A673 (cell line): ENCODE results near the gene OSBPL3. TPM values are rescaled to one million over a fixed set of nuclear protein-coding genes. Genes with fewer than 3 reads are reported as not detected.

Source experiments
- BruUV-seq: library from RNA; stranded (reverse); fragments of 400-500 nt; replicated peaks from 2 replicates; lab custom pipeline; 2021; lab: Mats Ljungman, UMichigan
- CTCF ChIA-PET: fragments of 300-600 bp; sonication (Branson Sonifier 250); formaldehyde crosslinking; loops from one replicate; lab custom pipeline; 2022; ENCODE audit warnings: antibody characterized with exemption; lab: Charles Lee
- POLR2A ChIA-PET: fragments of 300-600 bp; sonication (Branson Sonifier 250); formaldehyde crosslinking; loops from one replicate; lab custom pipeline; 2022; ENCODE audit warnings: antibody characterized with exemption; ENCODE audit not compliant: low non-redundant PET; lab: Charles Lee
- DNase-seq: peaks from one replicate; pipeline ENCODE4 v3.0.0-alpha.2; 2015; ENCODE audit warnings: low spot score
- H3K27ac ChIP-seq: fragments of 200-600 bp; sonication (generic); 2 replicates; pipeline ENCODE4 v1.5.1; 2016; ENCODE audit warnings: mixed run types, low read depth, mild to moderate bottlenecking, mixed read lengths, antibody characterized with exemption, low read length; ENCODE audit not compliant: poor library complexity, severe bottlenecking
- H3K27me3 ChIP-seq: fragments of 200-600 bp; sonication (generic); replicated peaks from 2 replicates; pipeline ENCODE4 v1.6.1; 2017; ENCODE audit warnings: mixed run types, low read depth, mild to moderate bottlenecking, mixed read lengths, antibody characterized with exemption, low read length; ENCODE audit not compliant: insufficient read depth, poor library complexity
- H3K36me3 ChIP-seq: fragments of 200-600 bp; sonication (generic); 2 replicates; pipeline ENCODE4 v1.6.1; 2016; ENCODE audit warnings: mixed run types, mild to moderate bottlenecking, mixed read lengths, antibody characterized with exemption, low read length; ENCODE audit not compliant: insufficient read depth, poor library complexity, severe bottlenecking
- H3K4me1 ChIP-seq: fragments of 200-600 bp; sonication (generic); 2 replicates; pipeline ENCODE4 v1.6.1; 2017; ENCODE audit warnings: mixed run types, mild to moderate bottlenecking, mixed read lengths, antibody characterized with exemption, low read length; ENCODE audit not compliant: insufficient read depth, poor library complexity, severe bottlenecking
- H3K4me3 ChIP-seq: fragments of 200-600 bp; sonication (generic); 2 replicates; pipeline ENCODE4 v1.5.1; 2016; ENCODE audit warnings: low read depth, mixed run types, mild to moderate bottlenecking, mixed read lengths, low read length; ENCODE audit not compliant: poor library complexity, severe bottlenecking
- H3K9me3 ChIP-seq: fragments of 200-600 bp; sonication (generic); 2 replicates; pipeline ENCODE4 v1.6.1; 2016; ENCODE audit warnings: mixed run types, low read depth, mild to moderate bottlenecking, mixed read lengths, antibody characterized with exemption, low read length; ENCODE audit not compliant: poor library complexity, severe bottlenecking
- EZH2 ChIP-seq: fragments of 200-600 bp; sonication (generic); IDR thresholded peaks from 2 replicates; pipeline ENCODE4 v1.6.1; 2017; ENCODE audit warnings: borderline replicate concordance, low read depth, mild to moderate bottlenecking, mixed read lengths, antibody characterized with exemption, low read length; ENCODE audit not compliant: poor library complexity, severe bottlenecking
- intact Hi-C: fragments of 100-400 bp; cut with micrococcal nuclease; formaldehyde crosslinking; loops from one replicate; pipeline ENCODE4 v1.10.0; 2022; ENCODE audit not compliant: unreplicated experiment
- total RNA-seq: library from RNA; stranded (reverse); gene quantifications from 2 replicates; pipeline ENCODE4 v1.2.3, GENCODE V29; 2021
- TF ChIP-seq, protein P1 (sequence below): fragments of 300-800, 200-600 bp; sonication (generic); conservative IDR thresholded peaks from 2 replicates; pipeline ENCODE4 v1.5.1; 2017; ENCODE audit warnings: low read depth, mild to moderate bottlenecking, antibody characterized with exemption, low read length, moderate library complexity, mixed read lengths

Gene OSBPL3
- total RNA-seq, 1 experiment from 2014 or later, result 21.4 TPM

DNA sequence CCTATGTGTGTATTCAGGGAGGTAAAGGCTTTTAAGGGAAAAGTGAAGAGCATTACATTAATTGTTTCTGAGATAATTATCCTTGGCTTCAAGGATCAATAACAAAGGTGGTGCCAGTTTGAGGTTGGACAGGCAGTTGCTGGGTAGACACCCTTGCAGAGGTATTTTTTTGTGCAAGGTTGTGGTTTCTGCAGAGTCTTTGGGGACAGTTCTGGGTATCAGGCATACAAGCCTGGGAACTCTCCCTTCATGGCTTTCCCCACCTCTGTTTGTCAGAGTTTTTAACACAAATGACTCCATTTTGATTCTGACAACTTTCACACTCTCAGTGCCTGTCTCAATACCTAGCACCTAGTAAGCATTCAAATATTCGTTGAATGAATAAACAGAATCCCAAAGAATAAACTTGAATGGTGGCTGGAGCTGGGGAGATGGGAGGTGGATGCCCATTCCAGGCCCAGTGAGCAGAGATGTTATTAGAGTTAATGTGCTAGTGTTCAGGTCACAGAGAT is 7.4 kb upstream of the OSBPL3 start:
- Histone ChIP-seq H3K9me3 (peaks cover 5% of the 10 kb centered on the region), H3K4me1 (peaks cover 9% of the 10 kb centered on the region), H3K27me3 (no peaks in the 10 kb centered on the region), H3K36me3 (no peaks in the 10 kb centered on the region), H3K4me3 (no peak overlapping the region), H3K27ac (no peak overlapping the region)
- intact Hi-C loops, result no loop called here
- POLR2A ChIA-PET, result no interaction called here
- TF ChIP-seq, protein P1, sequence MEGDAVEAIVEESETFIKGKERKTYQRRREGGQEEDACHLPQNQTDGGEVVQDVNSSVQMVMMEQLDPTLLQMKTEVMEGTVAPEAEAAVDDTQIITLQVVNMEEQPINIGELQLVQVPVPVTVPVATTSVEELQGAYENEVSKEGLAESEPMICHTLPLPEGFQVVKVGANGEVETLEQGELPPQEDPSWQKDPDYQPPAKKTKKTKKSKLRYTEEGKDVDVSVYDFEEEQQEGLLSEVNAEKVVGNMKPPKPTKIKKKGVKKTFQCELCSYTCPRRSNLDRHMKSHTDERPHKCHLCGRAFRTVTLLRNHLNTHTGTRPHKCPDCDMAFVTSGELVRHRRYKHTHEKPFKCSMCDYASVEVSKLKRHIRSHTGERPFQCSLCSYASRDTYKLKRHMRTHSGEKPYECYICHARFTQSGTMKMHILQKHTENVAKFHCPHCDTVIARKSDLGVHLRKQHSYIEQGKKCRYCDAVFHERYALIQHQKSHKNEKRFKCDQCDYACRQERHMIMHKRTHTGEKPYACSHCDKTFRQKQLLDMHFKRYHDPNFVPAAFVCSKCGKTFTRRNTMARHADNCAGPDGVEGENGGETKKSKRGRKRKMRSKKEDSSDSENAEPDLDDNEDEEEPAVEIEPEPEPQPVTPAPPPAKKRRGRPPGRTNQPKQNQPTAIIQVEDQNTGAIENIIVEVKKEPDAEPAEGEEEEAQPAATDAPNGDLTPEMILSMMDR, result no peak
- TF ChIP-seq EZH2, result no peak
- BruUV-seq, result no TSS peak
- CTCF ChIA-PET, result no interaction called here
- no peak for DNase-seq

DNA sequence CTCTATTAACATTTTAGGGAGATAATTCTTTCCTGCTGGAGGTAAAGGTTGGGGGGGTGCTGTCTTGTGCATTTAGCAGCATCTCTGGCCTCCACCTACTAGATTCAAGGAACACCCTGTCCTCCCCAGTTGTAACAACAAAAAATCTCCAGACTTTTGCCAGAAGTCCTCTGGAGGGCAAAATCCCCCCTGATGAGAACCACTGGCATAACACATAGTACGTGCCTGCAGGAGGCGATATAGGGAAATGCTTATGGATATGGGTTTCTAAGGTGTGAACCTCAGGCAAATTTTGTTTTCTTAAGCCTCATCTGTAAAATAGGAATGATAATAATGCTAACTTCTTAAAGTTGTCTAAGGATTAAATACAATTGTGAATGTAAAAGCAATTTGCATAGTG is 2.9 kb upstream of the OSBPL3 start:
- ChIA-PET POLR2A (no interaction called here), CTCF (no interaction called here)

DNA sequence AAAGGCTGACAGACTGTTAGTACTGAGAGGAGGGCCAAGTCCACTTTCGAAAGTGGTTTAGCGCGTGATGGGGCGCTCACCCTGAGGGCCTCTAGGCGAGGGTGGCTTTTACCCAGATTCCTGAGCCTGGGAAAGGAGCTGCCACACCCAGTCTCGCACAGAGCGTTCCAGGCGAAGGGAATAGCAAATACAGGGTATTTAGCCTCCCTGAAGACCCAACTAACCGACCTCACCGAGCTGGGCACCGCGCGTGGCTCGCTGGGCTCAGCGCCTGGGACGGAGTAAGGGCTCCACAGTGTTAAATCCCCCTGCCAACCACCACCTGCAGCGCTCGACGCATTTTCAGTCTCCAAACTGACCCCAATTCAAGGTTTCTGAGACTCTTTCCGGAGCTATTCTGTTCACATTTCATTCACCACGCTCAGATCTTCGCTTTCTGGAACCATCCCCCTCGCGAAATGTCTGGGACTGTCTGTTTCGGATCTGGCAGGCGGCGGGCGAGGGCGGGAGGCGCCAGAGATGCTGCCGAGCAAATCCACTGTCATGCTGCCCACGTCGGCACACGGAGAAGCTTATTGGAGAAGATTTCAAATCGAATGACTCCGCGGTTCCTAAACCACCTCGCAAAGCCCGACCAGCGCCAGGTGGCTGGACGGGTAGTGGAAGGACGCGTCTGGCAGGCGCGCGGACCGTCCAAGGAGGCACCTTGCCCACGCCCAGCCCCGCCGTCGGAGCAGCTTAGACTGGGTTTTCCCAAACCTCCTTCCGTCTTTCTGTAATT is 1.4 kb upstream of the OSBPL3 start:
- Histone ChIP-seq H3K4me1 (peaks cover 16% of the 10 kb centered on the region), H3K4me3 (peak overlapping the region; percentile 82), H3K27ac (peak overlapping the region; percentile 56), H3K27me3 (no peaks in the 10 kb centered on the region), H3K36me3 (no peaks in the 10 kb centered on the region), H3K9me3 (peaks cover 5% of the 10 kb centered on the region)
- POLR2A ChIA-PET, result no interaction called here
- BruUV-seq, result no TSS peak
- intact Hi-C loops, result loop anchor here (2.0 to 5.0 kb wide), 2 partner anchors 91 to 161 kb away; no protein-coding TSS in a partner anchor
- TF ChIP-seq, protein P1, result no peak
- no peak for TF ChIP-seq EZH2
- peak; percentile 75 for DNase-seq
- CTCF ChIA-PET, result no interaction called here

More for the DNA sequence above, 2.9 kb upstream of the OSBPL3 start:
- H3K27me3 ChIP-seq, result no peaks in the 10 kb centered on the region
- TF ChIP-seq, protein P1, result peak; percentile 58
- TF ChIP-seq EZH2, result no peak
- DNase-seq, result peak; percentile 52
- no TSS peak for BruUV-seq
- intact Hi-C loops, result loop anchor here (5.0 kb wide), 1 partner anchor 89 kb away; no protein-coding TSS in a partner anchor
- H3K27ac ChIP-seq, result no peak overlapping the region
- H3K9me3 ChIP-seq, result peaks cover 5% of the 10 kb centered on the region
- no peaks in the 10 kb centered on the region for H3K36me3 ChIP-seq
- H3K4me1 ChIP-seq, result peaks cover 11% of the 10 kb centered on the region
- H3K4me3 ChIP-seq, result peak overlapping the region; percentile 82
